DND-41 (cell line): ENCODE results near the gene FBXO33.

Experiments used
- ATAC-seq: fragments of 200-7000 bp; cut with Tn5 transposase; 3 replicates; pipeline ENCODE4 v1.9.1; 2021; ENCODE audit warnings: low read depth; ENCODE audit not compliant: insufficient read depth
- DNase-seq: peaks from one replicate; pipeline ENCODE4 v3.0.0-alpha.2; 2020
- H2AFZ ChIP-seq: 2 replicates; pipeline ENCODE4 v1.6.0; 2012; ENCODE audit warnings: low read depth, low read length
- H3K27ac ChIP-seq: 2 replicates; pipeline ENCODE4 v1.5.1; 2012; ENCODE audit warnings: low read length, inconsistent platforms
- H3K27me3 ChIP-seq: fragments of 200-600 bp; sonication (generic); 2 replicates; pipeline ENCODE4 v1.6.0; 2012; ENCODE audit warnings: low read length, mild to moderate bottlenecking, inconsistent platforms; ENCODE audit not compliant: insufficient read depth, poor library complexity
- H3K36me3 ChIP-seq: 2 replicates; pipeline ENCODE4 v1.5.1; 2012; ENCODE audit warnings: low read length, inconsistent platforms; ENCODE audit not compliant: insufficient read depth
- H3K4me1 ChIP-seq: 2 replicates; pipeline ENCODE4 v1.5.1; 2012; ENCODE audit warnings: mild to moderate bottlenecking, low read length; ENCODE audit not compliant: insufficient read depth
- H3K4me2 ChIP-seq: 2 replicates; pipeline ENCODE4 v1.6.0; 2012; ENCODE audit warnings: mild to moderate bottlenecking, moderate library complexity, low read length, inconsistent platforms; ENCODE audit not compliant: insufficient read depth
- H3K4me3 ChIP-seq, 2 experiments: fragments of 200-600 bp in 1 of 2; shearing (Covaris generic) in 1 of 2; 2 replicates each; pipeline ENCODE4 v1.5.1; 2012 to 2016; ENCODE audit warnings: inconsistent platforms in 2 of 2, low read length in 2 of 2, mild to moderate bottlenecking in 2 of 2, low read depth in 1 of 2, moderate library complexity in 1 of 2
- H3K79me2 ChIP-seq: 2 replicates; pipeline ENCODE4 v1.6.0; 2012; ENCODE audit warnings: low read length, inconsistent platforms; ENCODE audit not compliant: insufficient read depth
- H3K9ac ChIP-seq: 2 replicates; pipeline ENCODE4 v1.6.0; 2012; ENCODE audit warnings: low read depth, mild to moderate bottlenecking, inconsistent platforms, low read length, moderate library complexity
- H3K9me3 ChIP-seq: 2 replicates; pipeline ENCODE4 v1.5.1; 2012; ENCODE audit warnings: low read length, moderate library complexity, mild to moderate bottlenecking, inconsistent platforms; ENCODE audit not compliant: insufficient read depth, severe bottlenecking
- H4K20me1 ChIP-seq: 2 replicates; pipeline ENCODE4 v1.6.0; 2012; ENCODE audit warnings: low read length; ENCODE audit not compliant: insufficient read depth
- EZH2 ChIP-seq: IDR thresholded peaks from 3 replicates; pipeline ENCODE4 v1.6.1; 2012; ENCODE audit warnings: borderline replicate concordance, low read depth, mild to moderate bottlenecking, moderate library complexity, low read length, inconsistent platforms; ENCODE audit not compliant: severe bottlenecking
- TF ChIP-seq, protein P1 (sequence below): IDR thresholded peaks from 2 replicates; pipeline ENCODE4 v1.5.1; 2012; ENCODE audit warnings: borderline replicate concordance, low read length, moderate library complexity, mild to moderate bottlenecking; ENCODE audit not compliant: poor library complexity, severe bottlenecking; ENCODE audit errors: extremely low read depth

The FBXO33 gene

DNA sequence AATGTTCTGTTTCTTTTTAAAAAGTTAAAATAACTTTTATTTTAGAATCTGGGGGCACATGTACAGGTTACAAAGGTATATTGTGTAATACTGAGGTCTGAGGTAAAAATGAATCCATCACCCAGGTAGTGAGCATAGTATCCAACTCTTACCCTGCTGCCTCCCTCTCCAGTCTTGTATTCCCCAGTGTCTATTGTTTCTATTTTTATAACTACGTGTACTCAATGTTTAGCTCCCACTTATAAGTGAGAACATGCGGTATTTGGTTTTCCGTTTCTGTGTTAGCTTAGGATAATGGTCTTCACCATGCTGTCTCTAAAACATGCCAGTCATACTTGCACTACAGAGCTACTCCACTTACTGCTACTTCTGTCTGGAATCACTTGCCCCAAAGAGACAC is 8.4 kb downstream of the FBXO33 start:
- Histone ChIP-seq H3K4me1 (peaks cover 11% of the 10 kb centered on the region; the same call in 1 of the 2 replicates), H3K36me3 (no peaks in the 10 kb centered on the region), H3K4me3 (no peak overlapping the region), H4K20me1 (peaks cover 11% of the 10 kb centered on the region; the same call in 1 of the 2 replicates), H3K4me2 (no peak overlapping the region), H3K27me3 (no peaks in the 10 kb centered on the region), H3K79me2 (peaks cover 86% of the 10 kb centered on the region), H3K9ac (no peak overlapping the region), H2AFZ (no peak overlapping the region), H3K27ac (no peak overlapping the region), H3K9me3 (no peaks in the 10 kb centered on the region)
- TF ChIP-seq, protein P1, sequence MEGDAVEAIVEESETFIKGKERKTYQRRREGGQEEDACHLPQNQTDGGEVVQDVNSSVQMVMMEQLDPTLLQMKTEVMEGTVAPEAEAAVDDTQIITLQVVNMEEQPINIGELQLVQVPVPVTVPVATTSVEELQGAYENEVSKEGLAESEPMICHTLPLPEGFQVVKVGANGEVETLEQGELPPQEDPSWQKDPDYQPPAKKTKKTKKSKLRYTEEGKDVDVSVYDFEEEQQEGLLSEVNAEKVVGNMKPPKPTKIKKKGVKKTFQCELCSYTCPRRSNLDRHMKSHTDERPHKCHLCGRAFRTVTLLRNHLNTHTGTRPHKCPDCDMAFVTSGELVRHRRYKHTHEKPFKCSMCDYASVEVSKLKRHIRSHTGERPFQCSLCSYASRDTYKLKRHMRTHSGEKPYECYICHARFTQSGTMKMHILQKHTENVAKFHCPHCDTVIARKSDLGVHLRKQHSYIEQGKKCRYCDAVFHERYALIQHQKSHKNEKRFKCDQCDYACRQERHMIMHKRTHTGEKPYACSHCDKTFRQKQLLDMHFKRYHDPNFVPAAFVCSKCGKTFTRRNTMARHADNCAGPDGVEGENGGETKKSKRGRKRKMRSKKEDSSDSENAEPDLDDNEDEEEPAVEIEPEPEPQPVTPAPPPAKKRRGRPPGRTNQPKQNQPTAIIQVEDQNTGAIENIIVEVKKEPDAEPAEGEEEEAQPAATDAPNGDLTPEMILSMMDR, result no peak
- TF ChIP-seq EZH2, result no peak
- DNase-seq (no peak), ATAC-seq (no peak)

DNA sequence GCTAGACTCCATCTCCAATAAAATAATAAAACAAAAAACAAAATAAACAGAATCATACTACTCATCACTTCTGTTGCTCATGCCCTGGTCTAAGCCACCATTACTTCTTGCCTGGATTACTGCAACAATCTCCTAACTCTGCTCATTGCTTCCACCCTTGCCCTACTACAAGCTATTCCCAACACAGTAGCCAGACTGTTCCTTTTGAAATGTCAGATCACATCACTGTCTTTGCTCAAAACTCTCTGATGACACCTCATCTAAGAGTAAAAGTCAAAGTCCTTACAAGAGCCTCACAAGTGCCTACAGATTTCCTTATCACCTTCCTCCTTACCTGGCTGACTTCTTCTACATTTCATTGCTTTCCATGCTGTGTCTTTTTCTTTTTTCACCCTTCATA is 10.0 kb downstream of the FBXO33 start:
- peaks cover 8% of the 10 kb centered on the region; the same call in 1 of the 2 replicates for H4K20me1 ChIP-seq
- H3K9ac ChIP-seq, result no peak overlapping the region
- DNase-seq (no peak), ATAC-seq (no peak)
- peaks cover under 1% of the 10 kb centered on the region for H3K9me3 ChIP-seq
- no peak overlapping the region for H2AFZ ChIP-seq
- H3K4me1 ChIP-seq, result peaks cover 8% of the 10 kb centered on the region; the same call in 1 of the 2 replicates
- H3K4me2 ChIP-seq, result no peak overlapping the region
- H3K36me3 ChIP-seq, result peaks cover under 1% of the 10 kb centered on the region; the same call in 1 of the 2 replicates
- no peaks in the 10 kb centered on the region for H3K27me3 ChIP-seq
- peaks cover 71% of the 10 kb centered on the region for H3K79me2 ChIP-seq
- TF ChIP-seq EZH2, result no peak
- TF ChIP-seq, protein P1, result no peak
- H3K4me3 ChIP-seq, result no peak overlapping the region
- no peak overlapping the region for H3K27ac ChIP-seq

DNA sequence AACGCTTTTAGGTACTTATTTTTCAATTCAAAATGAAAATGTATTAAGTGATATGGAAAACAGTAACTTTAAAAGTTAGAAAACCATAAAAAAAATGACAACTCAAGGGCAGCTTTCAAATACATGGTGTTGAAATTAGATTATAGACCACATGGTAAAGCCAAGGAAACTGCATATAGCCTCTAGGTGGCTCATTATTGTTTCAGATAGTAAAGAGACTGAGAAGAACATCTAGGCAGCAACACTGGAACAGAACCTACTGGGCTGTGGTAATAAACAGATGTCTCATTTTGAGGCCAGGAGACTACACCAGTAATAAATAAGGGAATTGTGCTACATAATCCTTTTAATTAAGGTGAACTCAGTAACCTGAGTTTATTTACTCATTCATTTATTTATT is 13.0 kb downstream of the FBXO33 start:
- TF ChIP-seq EZH2, result no peak
- TF ChIP-seq, protein P1, result no peak
- no peak for DNase-seq
- no peak; the same call in 2 of the 3 replicates for ATAC-seq
- Histone ChIP-seq H3K4me2 (no peak overlapping the region), H4K20me1 (no peaks in the 10 kb centered on the region; the same call in 1 of the 2 replicates), H2AFZ (no peak overlapping the region), H3K79me2 (peaks cover 49% of the 10 kb centered on the region), H3K4me3 (no peak overlapping the region), H3K27me3 (no peaks in the 10 kb centered on the region), H3K9me3 (peaks cover 23% of the 10 kb centered on the region), H3K36me3 (peaks cover 5% of the 10 kb centered on the region; the same call in 1 of the 2 replicates), H3K9ac (no peak overlapping the region), H3K27ac (no peak overlapping the region), H3K4me1 (no peaks in the 10 kb centered on the region)
